ENCODE data around the gene DYSF.

The DYSF gene

DNA sequence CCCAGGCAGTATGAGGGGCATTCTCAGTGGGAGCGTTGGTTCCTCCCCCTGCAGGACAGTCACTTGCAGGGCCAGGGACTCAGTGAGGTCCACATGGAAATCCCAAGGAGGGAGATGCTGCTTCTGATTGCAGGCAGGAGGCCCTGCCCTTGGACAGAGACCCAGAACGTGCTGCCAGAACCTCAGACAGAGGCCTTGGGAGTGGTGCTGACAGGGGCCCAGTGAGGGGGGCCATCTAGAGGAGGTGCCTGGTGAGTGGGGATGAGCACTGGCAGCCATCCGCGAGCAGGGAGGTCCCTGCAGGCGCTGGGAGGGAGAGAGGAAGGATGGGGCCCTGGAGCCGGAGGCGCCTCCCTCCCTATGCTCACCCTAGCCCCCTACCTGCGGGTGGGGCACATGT lies 133.1 kb downstream of the DYSF start:
- Mint-ChIP-seq H3K27ac (no peak overlapping the region), H3K9me3 (no peaks in the 10 kb centered on the region), H3K36me3 (ENCODE audit: low read depth) (no peaks in the 10 kb centered on the region), H3K4me3 (no peak overlapping the region), H3K27me3 (ENCODE audit: low read depth, poor library complexity) (peaks cover 13% of the 10 kb centered on the region), H3K4me1 (peaks cover 44% of the 10 kb centered on the region)
- TF ChIP-seq, protein P1, sequence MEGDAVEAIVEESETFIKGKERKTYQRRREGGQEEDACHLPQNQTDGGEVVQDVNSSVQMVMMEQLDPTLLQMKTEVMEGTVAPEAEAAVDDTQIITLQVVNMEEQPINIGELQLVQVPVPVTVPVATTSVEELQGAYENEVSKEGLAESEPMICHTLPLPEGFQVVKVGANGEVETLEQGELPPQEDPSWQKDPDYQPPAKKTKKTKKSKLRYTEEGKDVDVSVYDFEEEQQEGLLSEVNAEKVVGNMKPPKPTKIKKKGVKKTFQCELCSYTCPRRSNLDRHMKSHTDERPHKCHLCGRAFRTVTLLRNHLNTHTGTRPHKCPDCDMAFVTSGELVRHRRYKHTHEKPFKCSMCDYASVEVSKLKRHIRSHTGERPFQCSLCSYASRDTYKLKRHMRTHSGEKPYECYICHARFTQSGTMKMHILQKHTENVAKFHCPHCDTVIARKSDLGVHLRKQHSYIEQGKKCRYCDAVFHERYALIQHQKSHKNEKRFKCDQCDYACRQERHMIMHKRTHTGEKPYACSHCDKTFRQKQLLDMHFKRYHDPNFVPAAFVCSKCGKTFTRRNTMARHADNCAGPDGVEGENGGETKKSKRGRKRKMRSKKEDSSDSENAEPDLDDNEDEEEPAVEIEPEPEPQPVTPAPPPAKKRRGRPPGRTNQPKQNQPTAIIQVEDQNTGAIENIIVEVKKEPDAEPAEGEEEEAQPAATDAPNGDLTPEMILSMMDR (IDR thresholded peaks at IDR 0.05): no peak
- no peak for DNase-seq

DNA sequence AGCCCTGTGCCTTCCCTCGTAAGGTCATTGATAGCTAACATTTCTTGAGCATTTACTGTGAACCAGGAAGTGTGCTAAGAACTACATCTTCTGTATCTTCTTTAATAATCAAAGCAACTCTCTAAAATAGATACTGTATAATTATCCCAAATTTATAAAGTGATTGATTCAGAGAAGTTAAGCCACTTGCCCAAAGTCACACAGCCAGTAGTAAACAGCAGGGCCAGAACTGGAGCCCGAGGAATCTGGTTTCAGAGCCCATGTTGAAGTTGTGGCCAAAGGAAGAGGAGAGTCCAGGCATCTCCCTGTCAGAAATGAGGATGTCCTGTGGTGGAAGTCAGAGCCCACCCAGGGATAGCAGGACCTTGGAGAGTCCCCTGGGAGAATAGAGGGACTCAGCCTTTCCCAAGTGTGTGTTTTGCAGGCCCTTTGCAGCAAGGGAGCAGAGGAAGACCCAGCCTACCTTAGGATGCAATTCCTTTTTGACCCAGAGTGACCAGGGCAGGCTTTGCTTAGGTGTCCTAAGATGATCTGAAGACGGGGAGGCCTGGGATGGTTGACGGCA lies 134.2 kb downstream of the DYSF start:
- Mint-ChIP-seq H3K4me3 (no peak overlapping the region), H3K4me1 (peaks cover 55% of the 10 kb centered on the region), H3K36me3 (ENCODE audit: low read depth) (no peaks in the 10 kb centered on the region), H3K9me3 (no peaks in the 10 kb centered on the region), H3K27me3 (ENCODE audit: low read depth, poor library complexity) (peaks cover 13% of the 10 kb centered on the region), H3K27ac (no peak overlapping the region)
- TF ChIP-seq, protein P1 (IDR thresholded peaks at IDR 0.05): no peak
- no peak for DNase-seq

DNA sequence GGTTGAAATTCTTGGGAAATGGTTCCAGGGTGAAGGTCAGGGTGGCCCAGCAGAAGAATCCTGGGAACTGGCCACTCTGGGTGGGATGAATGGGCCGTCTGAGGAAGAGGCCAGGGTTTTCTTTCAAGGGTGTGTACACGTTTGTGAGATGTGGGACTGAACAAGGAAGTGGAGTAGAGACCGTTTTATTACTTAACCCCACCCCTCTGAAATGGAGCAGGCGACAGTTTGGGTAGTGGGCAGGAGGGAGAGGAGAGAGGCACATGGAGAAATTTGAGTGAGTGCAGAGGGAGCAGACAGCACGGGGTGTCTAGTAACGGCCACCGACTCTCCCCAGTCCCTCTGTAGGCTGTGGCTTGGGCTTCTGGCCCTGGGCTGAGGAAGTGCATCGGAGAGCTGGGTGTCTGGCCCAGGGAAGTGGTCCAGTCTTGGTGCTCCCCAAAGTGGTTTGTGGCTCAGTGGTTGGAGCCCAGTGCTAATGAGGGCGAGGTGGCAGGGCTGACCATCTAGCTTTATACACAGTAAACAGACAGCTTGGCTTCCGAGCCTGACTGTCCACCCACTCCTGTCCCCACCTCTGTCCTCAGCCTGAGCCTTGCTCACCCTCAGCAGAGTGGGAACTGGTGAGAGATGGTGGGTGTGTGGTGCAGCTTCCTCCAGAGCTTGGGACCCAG lies 135.3 kb downstream of the DYSF start:
- peak overlapping the region; percentile 82 for H3K27ac Mint-ChIP-seq
- no peaks in the 10 kb centered on the region for H3K36me3 Mint-ChIP-seq (ENCODE audit: low read depth)
- no peak overlapping the region for H3K4me3 Mint-ChIP-seq
- H3K9me3 Mint-ChIP-seq: no peaks in the 10 kb centered on the region
- DNase-seq: no peak
- H3K27me3 Mint-ChIP-seq (ENCODE audit: low read depth, poor library complexity): peaks cover 13% of the 10 kb centered on the region
- TF ChIP-seq, protein P1 (IDR thresholded peaks at IDR 0.05): no peak
- H3K4me1 Mint-ChIP-seq: peaks cover 59% of the 10 kb centered on the region

DNA sequence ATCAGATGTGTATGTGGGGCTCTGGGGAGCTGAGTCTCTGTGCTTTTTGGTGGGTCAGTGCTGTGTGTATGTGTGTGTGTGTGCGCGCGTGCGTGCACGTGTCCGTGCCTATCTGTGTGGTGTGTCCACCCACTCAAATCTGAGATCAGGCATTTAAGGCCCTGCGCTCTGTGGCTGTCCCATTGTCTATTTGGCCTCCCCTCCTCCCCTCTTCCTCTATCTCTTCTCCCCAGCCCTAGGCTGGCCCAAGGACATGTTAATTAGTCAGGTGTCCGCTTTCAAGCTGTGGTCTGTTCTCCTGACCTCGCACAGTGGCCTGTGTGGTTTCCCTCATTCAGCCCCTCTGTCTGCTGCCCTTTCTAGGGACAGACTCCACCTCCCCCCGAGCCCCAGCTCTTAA lies 136.4 kb downstream of the DYSF start:
- no peaks in the 10 kb centered on the region for H3K9me3 Mint-ChIP-seq
- H3K4me1 Mint-ChIP-seq: peaks cover 62% of the 10 kb centered on the region
- H3K27ac Mint-ChIP-seq: peak overlapping the region; percentile 51
- TF ChIP-seq, protein P1 (IDR thresholded peaks at IDR 0.05): no peak
- H3K27me3 Mint-ChIP-seq (ENCODE audit: low read depth, poor library complexity): peaks cover 8% of the 10 kb centered on the region
- H3K36me3 Mint-ChIP-seq (ENCODE audit: low read depth): no peaks in the 10 kb centered on the region
- DNase-seq: peak; percentile 23
- H3K4me3 Mint-ChIP-seq: no peak overlapping the region

DNA sequence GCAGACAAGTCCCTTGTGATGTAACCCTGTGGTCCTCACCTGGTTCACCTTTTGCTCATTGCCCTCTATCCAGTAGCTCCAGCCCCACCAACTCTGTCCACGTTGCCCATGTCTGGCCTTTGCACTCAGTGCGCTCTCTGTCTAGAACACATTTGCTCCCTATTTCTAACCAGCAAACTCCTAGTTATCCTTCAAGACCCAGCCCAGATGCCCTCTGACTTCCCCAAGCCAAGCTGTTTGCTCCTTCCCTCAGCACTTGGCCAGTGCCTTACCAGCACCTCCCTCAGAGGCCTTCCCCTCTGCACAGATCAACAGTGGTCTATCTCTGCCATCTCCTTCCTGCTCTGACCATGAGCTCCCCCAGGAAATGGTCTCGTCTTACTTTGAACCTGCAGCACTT lies 137.7 kb downstream of the DYSF start:
- no peaks in the 10 kb centered on the region for H3K36me3 Mint-ChIP-seq (ENCODE audit: low read depth)

More for the DNA sequence above, 137.7 kb downstream of the DYSF start:
- Mint-ChIP-seq H3K9me3 (no peaks in the 10 kb centered on the region), H3K27me3 (ENCODE audit: low read depth, poor library complexity) (peaks cover 8% of the 10 kb centered on the region), H3K27ac (no peak overlapping the region), H3K4me1 (peaks cover 69% of the 10 kb centered on the region), H3K4me3 (peak overlapping the region; percentile 4)
- TF ChIP-seq, protein P1 (IDR thresholded peaks at IDR 0.05): no peak
- no peak for DNase-seq
